ENCODE measurements around the gene GRPEL2.

GRPEL2 gene

DNA sequence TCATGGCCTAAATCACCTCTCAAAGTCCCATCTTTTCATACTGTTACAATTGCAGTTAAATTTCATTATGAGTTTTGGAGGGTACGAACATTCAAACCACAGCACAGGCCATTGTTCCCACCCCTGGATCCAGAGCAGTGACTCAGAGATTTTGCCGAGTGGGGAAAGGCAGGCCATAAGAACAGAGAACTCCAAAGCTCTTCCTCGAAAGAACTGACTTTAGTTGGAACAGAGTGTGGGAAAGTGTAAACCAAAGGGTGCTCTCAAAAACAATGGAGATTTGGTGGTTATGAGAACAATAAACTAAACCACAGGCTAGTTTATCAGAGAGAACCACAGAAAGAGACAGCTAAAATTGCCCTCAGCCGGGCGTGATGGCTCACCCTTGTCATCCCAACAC lies 19.4 kb upstream of the GRPEL2 start:
- DNase-seq (ENCODE audit: low read depth): no peak
- TF ChIP-seq, protein P1, sequence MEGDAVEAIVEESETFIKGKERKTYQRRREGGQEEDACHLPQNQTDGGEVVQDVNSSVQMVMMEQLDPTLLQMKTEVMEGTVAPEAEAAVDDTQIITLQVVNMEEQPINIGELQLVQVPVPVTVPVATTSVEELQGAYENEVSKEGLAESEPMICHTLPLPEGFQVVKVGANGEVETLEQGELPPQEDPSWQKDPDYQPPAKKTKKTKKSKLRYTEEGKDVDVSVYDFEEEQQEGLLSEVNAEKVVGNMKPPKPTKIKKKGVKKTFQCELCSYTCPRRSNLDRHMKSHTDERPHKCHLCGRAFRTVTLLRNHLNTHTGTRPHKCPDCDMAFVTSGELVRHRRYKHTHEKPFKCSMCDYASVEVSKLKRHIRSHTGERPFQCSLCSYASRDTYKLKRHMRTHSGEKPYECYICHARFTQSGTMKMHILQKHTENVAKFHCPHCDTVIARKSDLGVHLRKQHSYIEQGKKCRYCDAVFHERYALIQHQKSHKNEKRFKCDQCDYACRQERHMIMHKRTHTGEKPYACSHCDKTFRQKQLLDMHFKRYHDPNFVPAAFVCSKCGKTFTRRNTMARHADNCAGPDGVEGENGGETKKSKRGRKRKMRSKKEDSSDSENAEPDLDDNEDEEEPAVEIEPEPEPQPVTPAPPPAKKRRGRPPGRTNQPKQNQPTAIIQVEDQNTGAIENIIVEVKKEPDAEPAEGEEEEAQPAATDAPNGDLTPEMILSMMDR (conservative IDR thresholded peaks at IDR 0.05; ENCODE audit: low read depth, low read length): no peak
- no peak overlapping the region for H3K4me3 ChIP-seq (ENCODE audit: low read length)

DNA sequence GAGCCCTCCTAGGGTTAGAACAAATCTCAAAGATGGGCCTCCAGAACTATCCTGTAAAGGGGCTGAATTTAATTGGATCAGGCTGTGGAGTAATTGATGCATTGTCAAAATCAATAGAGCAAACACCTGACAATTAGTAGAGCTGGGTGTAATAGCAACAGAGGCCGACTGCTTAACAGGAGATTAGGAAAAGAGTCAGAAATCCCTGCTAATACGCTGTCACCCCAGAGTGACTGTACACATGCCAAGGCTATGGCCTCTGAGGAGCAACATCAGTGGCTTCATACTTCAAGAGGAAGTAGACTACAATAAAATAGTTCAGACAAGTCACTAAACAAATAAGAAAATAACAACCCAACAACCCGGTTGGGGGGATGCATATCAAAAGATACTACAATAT lies 18.7 kb upstream of the GRPEL2 start:
- DNase-seq (ENCODE audit: low read depth): no peak
- H3K4me3 ChIP-seq (ENCODE audit: low read length): no peak overlapping the region
- TF ChIP-seq, protein P1 (conservative IDR thresholded peaks at IDR 0.05; ENCODE audit: low read depth, low read length): no peak

DNA sequence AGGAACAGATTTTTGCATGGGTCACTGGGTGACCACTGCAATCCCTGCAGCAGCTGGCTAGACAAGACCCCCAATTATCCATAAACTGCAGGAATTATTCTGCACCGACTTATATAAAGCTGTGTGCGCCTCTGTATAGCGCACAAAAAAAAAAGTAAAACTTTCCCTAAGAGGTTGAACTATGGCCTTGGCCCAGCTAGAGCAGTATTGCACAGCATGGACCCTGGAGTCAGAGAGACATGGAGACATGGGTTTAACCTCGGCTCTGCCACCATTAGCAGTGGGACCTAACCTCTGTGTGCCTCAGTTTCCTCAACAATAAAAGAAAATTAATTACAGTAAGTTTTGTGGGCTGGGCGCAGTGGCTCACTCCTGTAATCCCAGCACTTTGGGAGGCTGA lies 17.1 kb upstream of the GRPEL2 start:
- no peak for DNase-seq (ENCODE audit: low read depth)
- H3K4me3 ChIP-seq (ENCODE audit: low read length): no peak overlapping the region
- TF ChIP-seq, protein P1 (conservative IDR thresholded peaks at IDR 0.05; ENCODE audit: low read depth, low read length): no peak

DNA sequence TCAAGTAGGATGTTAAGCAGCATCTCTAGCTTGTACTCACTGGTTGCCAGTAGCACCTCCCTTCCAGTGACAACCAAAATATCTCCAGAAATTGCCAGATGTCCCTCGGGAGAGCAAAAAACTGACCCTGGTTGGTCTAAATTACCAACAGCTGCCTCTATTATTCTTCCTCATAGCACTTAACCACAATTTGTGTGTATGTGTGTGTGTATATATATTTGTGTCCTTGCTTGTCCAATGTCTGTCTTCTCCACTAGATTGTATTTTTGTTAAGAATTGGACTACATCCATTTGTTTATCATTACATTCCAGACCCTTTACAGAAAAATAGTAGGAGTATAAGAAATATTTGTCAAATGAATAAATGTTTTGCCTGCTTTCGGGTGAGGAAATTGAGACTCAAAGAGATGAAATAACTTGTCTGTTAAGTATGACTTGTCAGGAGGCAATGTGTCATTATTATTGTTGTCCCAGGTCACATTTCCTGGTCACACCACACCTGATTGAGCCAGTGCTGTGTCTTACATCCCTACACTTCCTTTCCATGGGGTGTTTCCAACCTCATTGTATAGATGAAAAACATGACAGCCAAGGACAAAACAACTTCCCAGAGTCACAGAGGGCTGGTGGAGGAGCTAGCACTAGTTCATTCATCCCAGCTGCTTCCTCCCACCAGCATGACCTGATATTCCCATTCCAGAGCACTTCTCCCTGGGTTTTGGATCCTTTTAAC lies 11.4 kb upstream of the GRPEL2 start:
- TF ChIP-seq, protein P1 (conservative IDR thresholded peaks at IDR 0.05; ENCODE audit: low read depth, low read length): no peak
- DNase-seq (ENCODE audit: low read depth): no peak
- H3K4me3 ChIP-seq (ENCODE audit: low read length): no peak overlapping the region

DNA sequence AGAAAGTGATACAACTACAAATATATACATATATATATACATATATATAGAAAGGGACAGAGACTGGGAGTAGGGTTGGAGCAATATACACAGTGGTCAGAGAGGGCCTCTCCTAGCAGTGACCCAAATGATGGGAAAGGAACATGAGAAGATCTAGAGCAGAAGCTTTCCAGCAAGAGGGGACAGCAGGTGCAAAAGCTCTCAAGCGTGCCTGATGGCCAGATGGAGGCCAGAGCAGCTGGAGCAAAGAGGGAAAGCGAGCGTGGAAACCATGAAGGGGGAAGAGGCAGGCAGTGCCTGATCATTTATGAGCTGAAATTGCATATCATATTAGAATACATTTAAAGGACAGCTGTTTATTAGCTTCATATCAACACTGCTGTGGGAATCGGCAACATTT lies 7.6 kb upstream of the GRPEL2 start:
- TF ChIP-seq, protein P1 (conservative IDR thresholded peaks at IDR 0.05; ENCODE audit: low read depth, low read length): no peak
- no peak for DNase-seq (ENCODE audit: low read depth)
- no peak overlapping the region for H3K4me3 ChIP-seq (ENCODE audit: low read length)

GRCh38 chr5:149338364-149338763 lies 6.9 kb upstream of the GRPEL2 start:
- DNase-seq (ENCODE audit: low read depth): no peak
- TF ChIP-seq, protein P1 (conservative IDR thresholded peaks at IDR 0.05; ENCODE audit: low read depth, low read length): no peak
- H3K4me3 ChIP-seq (ENCODE audit: low read length): no peak overlapping the region

GRCh38 chr5:149340920-149341319 lies 4.4 kb upstream of the GRPEL2 start:
- TF ChIP-seq, protein P1 (conservative IDR thresholded peaks at IDR 0.05; ENCODE audit: low read depth, low read length): no peak
- DNase-seq (ENCODE audit: low read depth): no peak

More at GRCh38 chr5:149340920-149341319, 4.4 kb upstream of the GRPEL2 start:
- H3K4me3 ChIP-seq (ENCODE audit: low read length): no peak overlapping the region
